NCI-H510A treated with DMSO at 0.1 percent for 48 hours (cell line): Measurements from ENCODE around the gene SCUBE3.
A peak's percentile ranks its signal among the peaks of the same experiment; 100 is the strongest.

ENCODE experiments used
- DNase-seq: peaks from one replicate; lab custom pipeline; 2025; lab: John Stamatoyannopoulos, UW

SCUBE3 gene

GRCh38 chr6:35240838-35241801 is 27.4 kb downstream of the SCUBE3 start:
- peak; percentile 92 for DNase-seq

GRCh38 chr6:35242486-35242885 is 28.7 kb downstream of the SCUBE3 start:
- no peak for DNase-seq

- no peak for DNase-seq
Measured at GRCh38 chr6:35242906-35243305, 29.1 kb downstream of the SCUBE3 start.

- no peak for DNase-seq
Measured at GRCh38 chr6:35243386-35243958, 29.7 kb downstream of the SCUBE3 start.

- DNase-seq = no peak
Measured at GRCh38 chr6:35244551-35244950, 30.8 kb downstream of the SCUBE3 start.

GRCh38 chr6:35247642-35248231 is 34.0 kb downstream of the SCUBE3 start:
- DNase-seq = no peak

- DNase-seq = no peak
Measured at GRCh38 chr6:35248300-35248699, 34.5 kb downstream of the SCUBE3 start.

- no peak for DNase-seq
Measured at GRCh38 chr6:35248965-35249364, 35.2 kb downstream of the SCUBE3 start.

- DNase-seq = no peak
Measured at GRCh38 chr6:35251949-35252348, 38.2 kb downstream of the SCUBE3 start.

- no peak for DNase-seq
Measured at GRCh38 chr6:35253249-35253648, 39.5 kb downstream of the SCUBE3 start.

GRCh38 chr6:35258336-35258735 is 44.6 kb downstream of the SCUBE3 start:
- no peak for DNase-seq

GRCh38 chr6:35258858-35259193 is 45.1 kb downstream of the SCUBE3 start:
- peak; percentile 81 for DNase-seq

- peak; percentile 96 for DNase-seq
Measured at GRCh38 chr6:35259194-35259947, 45.6 kb downstream of the SCUBE3 start, which contains the start of gene ZNF76. TSS of gene ZNF76 (plus strand) at chr6:35259735. CDS start at chr6:35281152, 21,417 bp downstream.

- peak; percentile 64 for DNase-seq
Measured at GRCh38 chr6:35259948-35260590, 46.3 kb downstream of the SCUBE3 start.

- no peak for DNase-seq
Measured at GRCh38 chr6:35260591-35261570, 47.1 kb downstream of the SCUBE3 start.

GRCh38 chr6:35262596-35262995 is 48.8 kb downstream of the SCUBE3 start:
- DNase-seq = no peak

- DNase-seq = no peak
Measured at GRCh38 chr6:35264550-35265274, 51.0 kb downstream of the SCUBE3 start.

- DNase-seq = no peak
Measured at GRCh38 chr6:35265523-35265922, 51.8 kb downstream of the SCUBE3 start.

- no peak for DNase-seq
Measured at GRCh38 chr6:35267446-35267845, 53.7 kb downstream of the SCUBE3 start.

GRCh38 chr6:35267897-35268296 is 54.1 kb downstream of the SCUBE3 start:
- DNase-seq = no peak
